IPS-NIHi11 (cell line): Measurements from ENCODE around the gene RPL18A.
"Not testable (repeated sequence)": the region's sequence is repeated elsewhere in the genome, so short reads cannot be mapped to it uniquely, and the experiment has no call there.

ENCODE experiments used
- DNase-seq: peaks from one replicate; pipeline ENCODE4 v3.0.0; 2012; ENCODE audit warnings: mixed read lengths, low spot score

Gene RPL18A

GRCh38 chr19:17866964-17867486, 7.3 kb downstream of the RPL18A start:
- no peak for DNase-seq

GRCh38 chr19:17868669-17869068, 9.0 kb downstream of the RPL18A start:
- no peak for DNase-seq

GRCh38 chr19:17869114-17869608, 9.5 kb downstream of the RPL18A start:
- DNase-seq, result peak; percentile 54

- DNase-seq, result no peak
Observed at GRCh38 chr19:17871032-17871877, 11.5 kb downstream of the RPL18A start.

GRCh38 chr19:17871878-17872250, 12.2 kb downstream of the RPL18A start, which contains the start of gene SLC5A5:
SLC5A5 (plus strand) TSS chr19:17871945; CDS start chr19:17872320, 375 bp downstream.
- DNase-seq, result no peak

- no peak for DNase-seq
Observed at GRCh38 chr19:17872251-17873001, 12.7 kb downstream of the RPL18A start.

GRCh38 chr19:17873786-17874757, 14.4 kb downstream of the RPL18A start:
- peak; percentile 96 for DNase-seq

- DNase-seq, result no peak
Observed at GRCh38 chr19:17874758-17875135, 15.0 kb downstream of the RPL18A start.

- DNase-seq, result no peak
Observed at GRCh38 chr19:17877696-17878095, 18.0 kb downstream of the RPL18A start.

GRCh38 chr19:17879466-17879865, 19.8 kb downstream of the RPL18A start:
- no peak for DNase-seq

- no peak for DNase-seq
Observed at GRCh38 chr19:17881701-17882100, 22.0 kb downstream of the RPL18A start.

- DNase-seq, result peak; percentile 87
Observed at GRCh38 chr19:17883627-17884410, 24.1 kb downstream of the RPL18A start.

- DNase-seq, result no peak
Observed at GRCh38 chr19:17886515-17886914, 26.8 kb downstream of the RPL18A start.

GRCh38 chr19:17887221-17887620, 27.5 kb downstream of the RPL18A start:
- DNase-seq, result not testable (repeated sequence)

- no peak for DNase-seq
Observed at GRCh38 chr19:17888260-17888659, 28.6 kb downstream of the RPL18A start.

- peak; percentile 89 for DNase-seq
Observed at GRCh38 chr19:17889609-17890214, 30.0 kb downstream of the RPL18A start.

- DNase-seq, result peak; percentile 58
Observed at GRCh38 chr19:17893766-17894165, 34.1 kb downstream of the RPL18A start.

- no peak for DNase-seq
Observed at GRCh38 chr19:17902701-17903100, 43.0 kb downstream of the RPL18A start.

- no peak for DNase-seq
Observed at GRCh38 chr19:17908244-17908643, 48.5 kb downstream of the RPL18A start.

GRCh38 chr19:17909003-17909732, 49.5 kb downstream of the RPL18A start:
- DNase-seq, result peak; percentile 46
